ENCODE measurements around the gene PNMA1.
A peak's percentile ranks its signal among the peaks of the same experiment; 100 is the strongest.

The PNMA1 gene, protein sequence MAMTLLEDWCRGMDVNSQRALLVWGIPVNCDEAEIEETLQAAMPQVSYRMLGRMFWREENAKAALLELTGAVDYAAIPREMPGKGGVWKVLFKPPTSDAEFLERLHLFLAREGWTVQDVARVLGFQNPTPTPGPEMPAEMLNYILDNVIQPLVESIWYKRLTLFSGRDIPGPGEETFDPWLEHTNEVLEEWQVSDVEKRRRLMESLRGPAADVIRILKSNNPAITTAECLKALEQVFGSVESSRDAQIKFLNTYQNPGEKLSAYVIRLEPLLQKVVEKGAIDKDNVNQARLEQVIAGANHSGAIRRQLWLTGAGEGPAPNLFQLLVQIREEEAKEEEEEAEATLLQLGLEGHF

DNA sequence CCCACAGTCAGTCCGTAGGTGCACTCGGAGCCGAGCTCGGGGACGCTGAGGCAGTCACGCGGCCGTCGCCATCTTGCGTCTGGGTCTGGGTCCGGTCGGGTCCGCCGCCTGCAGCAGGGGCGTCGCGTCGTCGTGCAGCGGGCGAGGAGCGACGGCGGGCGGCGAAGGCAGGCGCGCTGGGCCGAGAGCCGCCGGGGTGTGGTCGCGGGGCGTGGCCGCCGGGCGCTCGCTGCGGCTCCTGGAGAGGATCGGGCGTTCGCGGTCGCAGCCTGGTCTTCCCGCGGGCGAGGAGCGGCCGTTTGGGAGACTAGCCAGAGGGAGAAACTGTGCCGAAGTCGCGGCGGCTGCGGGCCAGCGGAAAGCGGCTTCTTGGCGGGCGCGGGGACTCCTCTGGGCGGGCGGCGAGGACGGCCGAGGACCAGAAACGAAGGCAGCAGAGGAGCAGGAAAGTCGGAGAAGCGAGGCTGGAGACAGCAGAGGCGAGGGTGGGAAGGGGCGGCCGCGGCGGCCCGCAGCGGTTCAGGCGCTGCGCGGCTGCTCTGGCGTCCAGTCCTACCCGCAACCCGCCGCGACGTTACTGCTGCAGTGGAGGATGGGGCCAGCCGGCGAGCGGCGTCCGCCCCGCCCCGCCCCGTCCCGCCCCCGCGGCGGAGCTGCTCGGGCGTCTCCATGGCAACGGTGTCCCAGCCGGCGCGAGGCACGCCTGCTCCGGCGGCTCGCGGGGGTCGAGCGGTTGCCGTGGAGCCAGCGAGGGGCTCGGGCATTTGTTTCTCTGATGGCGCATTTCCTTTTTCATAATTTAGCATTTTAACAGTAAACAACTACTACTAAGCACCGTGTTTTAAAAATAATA is at the start of gene PNMA1:
Gene PNMA1, minus strand, starts transcription at position 582 of the 853 bp plus-strand sequence. CDS start 745 bp downstream, outside the sequence.
- Histone ChIP-seq H3K4me1 (ENCODE audit: insufficient read depth, low read length) (peaks cover 21% of the 10 kb centered on the region), H3K9me3 (ENCODE audit: low read length) (no peaks in the 10 kb centered on the region), H3K27ac (ENCODE audit: low read depth, low read length) (peak within 1 kb of the TSS; percentile 84), H3K9ac (ENCODE audit: low read length) (peak within 1 kb of the TSS; percentile 90), H3K4me3 (ENCODE audit: low read depth in 1 of 2, low read length in 2 of 2) (peak within 1 kb of the TSS; percentile 94 to 96), H3K27me3 (ENCODE audit: control insufficient read depth in 1 of 2, insufficient read depth in 2 of 2, low read length in 2 of 2) (no peaks in the 10 kb centered on the region), H3K36me3 (ENCODE audit: insufficient read depth, low read length) (peaks cover 23% of the 10 kb centered on the region)

DNA sequence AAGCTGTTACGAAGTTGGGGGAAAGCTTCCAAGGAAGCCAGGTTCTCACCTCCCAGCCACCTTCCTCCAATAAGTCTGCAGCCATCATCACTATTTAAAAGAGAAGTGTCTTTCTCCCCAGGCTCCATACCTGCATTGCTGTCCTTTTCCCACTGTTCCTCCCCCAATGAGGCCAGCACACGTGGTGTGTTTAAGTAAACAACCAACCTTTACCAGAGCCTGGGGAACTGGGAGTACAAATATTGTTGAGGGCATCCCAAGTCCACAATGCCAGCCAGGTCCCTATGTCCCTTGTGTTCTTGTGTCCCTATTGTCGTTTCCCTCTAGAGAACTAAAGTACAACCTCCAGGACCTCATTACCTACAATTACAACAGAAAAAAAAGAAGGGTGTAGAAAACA is 49.2 kb upstream of the PNMA1 start:
- no peaks in the 10 kb centered on the region for H3K36me3 ChIP-seq (ENCODE audit: insufficient read depth, low read length)
- no peak overlapping the region for H3K27ac ChIP-seq (ENCODE audit: low read depth, low read length)
- H3K4me3 ChIP-seq (ENCODE audit: low read depth in 1 of 2, low read length in 2 of 2): peak overlapping the region in 1 of 2 donors; percentile 7
- H3K4me1 ChIP-seq (ENCODE audit: insufficient read depth, low read length): peaks cover 77% of the 10 kb centered on the region
- H3K9ac ChIP-seq (ENCODE audit: low read length): no peak overlapping the region
- no peaks in the 10 kb centered on the region for H3K9me3 ChIP-seq (ENCODE audit: low read length)
- H3K27me3 ChIP-seq (ENCODE audit: control insufficient read depth in 1 of 2, insufficient read depth in 2 of 2, low read length in 2 of 2): no peaks in the 10 kb centered on the region

DNA sequence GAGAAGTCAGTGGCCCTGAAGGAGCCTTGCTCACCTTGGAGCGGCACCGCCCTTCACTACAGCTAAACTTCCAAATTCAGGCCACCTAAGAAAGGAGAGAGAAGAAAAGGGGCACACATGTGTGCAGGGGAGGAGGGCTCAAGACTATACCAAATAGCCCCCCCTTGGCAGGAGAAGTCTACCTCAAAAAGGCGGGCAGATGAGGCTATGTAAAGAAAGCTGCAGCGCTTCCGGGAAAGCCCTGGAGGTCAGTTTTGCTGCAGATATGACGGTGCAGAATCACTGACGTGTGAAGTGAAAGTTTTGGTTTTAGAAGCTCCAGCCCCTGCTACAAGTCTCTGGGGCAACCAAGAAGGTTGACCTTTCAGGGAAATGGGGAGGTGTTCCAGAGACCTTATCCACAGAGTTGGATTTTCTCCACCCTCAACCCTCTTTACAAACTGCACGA is 48.2 kb upstream of the PNMA1 start:
- H3K27ac ChIP-seq (ENCODE audit: low read depth, low read length): peak overlapping the region; percentile 75
- no peaks in the 10 kb centered on the region for H3K9me3 ChIP-seq (ENCODE audit: low read length)
- no peak overlapping the region for H3K4me3 ChIP-seq (ENCODE audit: low read depth in 1 of 2, low read length in 2 of 2)
- H3K9ac ChIP-seq (ENCODE audit: low read length): peak overlapping the region; percentile 6
- no peaks in the 10 kb centered on the region for H3K27me3 ChIP-seq (ENCODE audit: control insufficient read depth in 1 of 2, insufficient read depth in 2 of 2, low read length in 2 of 2)
- peaks cover 77% of the 10 kb centered on the region for H3K4me1 ChIP-seq (ENCODE audit: insufficient read depth, low read length)
- no peaks in the 10 kb centered on the region for H3K36me3 ChIP-seq (ENCODE audit: insufficient read depth, low read length)

DNA sequence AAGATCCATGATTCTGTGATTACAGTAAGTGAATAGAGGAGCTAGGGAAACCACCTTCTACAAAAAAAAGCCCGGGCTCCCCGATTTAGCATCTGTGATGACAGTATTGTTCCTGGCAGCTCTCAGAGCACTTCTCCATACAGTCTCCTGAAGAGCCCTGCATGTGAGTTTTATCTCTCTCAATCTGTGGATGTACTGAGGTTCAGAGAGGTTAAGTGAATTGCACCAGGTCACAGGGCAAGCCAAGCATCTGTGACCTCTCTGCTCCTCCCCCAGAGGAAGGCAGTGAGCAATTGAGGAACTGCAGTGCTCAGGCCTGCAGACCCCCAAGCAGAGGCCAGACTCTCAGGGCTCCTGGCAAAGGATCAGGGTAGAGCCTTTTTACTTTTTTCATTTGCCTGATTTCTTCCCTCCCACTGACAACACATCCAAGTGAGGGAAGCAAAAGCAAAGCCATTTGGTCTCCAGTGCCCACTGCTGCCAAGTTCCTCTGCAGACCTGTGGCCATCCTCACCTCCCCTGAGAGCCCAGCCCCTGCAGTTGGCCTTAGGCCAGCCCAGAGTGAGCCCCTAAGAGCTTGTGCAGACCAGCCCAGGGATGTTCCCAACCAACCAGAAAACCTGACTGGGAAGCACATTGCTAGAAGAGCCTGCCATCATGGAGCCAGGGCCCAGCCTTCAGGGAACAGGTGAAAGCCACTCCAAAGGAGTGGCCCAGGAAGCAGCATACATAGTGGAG is 47.6 kb upstream of the PNMA1 start:
- peaks cover 80% of the 10 kb centered on the region for H3K4me1 ChIP-seq (ENCODE audit: insufficient read depth, low read length)
- H3K4me3 ChIP-seq (ENCODE audit: low read depth in 1 of 2, low read length in 2 of 2): no peak overlapping the region
- peak overlapping the region; percentile 75 for H3K27ac ChIP-seq (ENCODE audit: low read depth, low read length)
- no peaks in the 10 kb centered on the region for H3K9me3 ChIP-seq (ENCODE audit: low read length)
- H3K9ac ChIP-seq (ENCODE audit: low read length): peak overlapping the region; percentile 93
- no peaks in the 10 kb centered on the region for H3K27me3 ChIP-seq (ENCODE audit: control insufficient read depth in 1 of 2, insufficient read depth in 2 of 2, low read length in 2 of 2)
- H3K36me3 ChIP-seq (ENCODE audit: insufficient read depth, low read length): no peaks in the 10 kb centered on the region

DNA sequence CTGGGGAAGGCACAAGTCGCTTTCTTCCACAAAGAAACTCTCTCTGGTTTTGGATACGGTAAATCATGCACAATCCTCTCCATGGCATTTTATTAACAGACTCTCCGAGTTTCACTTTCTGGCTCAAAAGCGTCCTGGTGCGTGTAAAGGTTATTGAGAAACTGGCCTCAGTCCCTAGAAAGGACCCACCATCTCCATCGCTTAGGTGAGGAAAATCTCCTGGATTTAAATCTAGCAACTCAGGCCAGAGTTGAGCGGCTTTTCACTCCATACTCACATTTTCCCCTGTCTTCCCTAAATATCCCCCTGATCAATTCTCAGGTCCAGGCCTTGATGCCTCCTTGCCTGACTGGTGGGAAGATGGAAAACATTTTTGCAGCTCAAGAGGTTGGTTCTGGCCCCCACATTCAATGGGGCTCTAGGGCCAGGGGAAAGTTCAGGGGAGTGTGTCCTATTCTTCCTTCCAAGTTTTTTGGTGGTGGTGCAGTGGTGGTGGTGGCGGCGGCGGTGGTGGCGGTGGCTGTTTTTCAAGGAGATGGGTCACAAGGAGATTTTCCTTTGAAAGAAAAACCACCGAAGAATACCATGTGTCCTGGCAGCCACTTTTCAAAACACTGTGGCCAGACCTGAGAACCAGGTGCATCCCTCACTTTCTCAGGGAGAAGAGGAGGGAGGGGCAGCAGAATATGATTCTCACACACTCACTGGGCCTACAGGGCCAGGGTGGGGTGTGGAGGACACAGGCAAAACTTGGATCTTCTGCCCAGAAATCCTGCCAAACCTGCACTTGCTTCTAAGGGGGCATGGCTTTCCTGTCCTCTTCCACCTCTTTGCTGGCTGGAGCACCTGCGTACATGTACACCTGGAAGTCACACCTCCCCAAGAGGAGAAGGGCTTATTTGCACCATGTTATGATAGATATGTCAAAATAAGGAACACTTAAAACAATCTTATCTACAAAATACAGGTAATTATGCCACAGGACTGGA is 46.7 kb upstream of the PNMA1 start:
- H3K4me1 ChIP-seq (ENCODE audit: insufficient read depth, low read length): peaks cover 82% of the 10 kb centered on the region
- peak overlapping the region; percentile 75 for H3K27ac ChIP-seq (ENCODE audit: low read depth, low read length)
- H3K36me3 ChIP-seq (ENCODE audit: insufficient read depth, low read length): no peaks in the 10 kb centered on the region
- no peaks in the 10 kb centered on the region for H3K9me3 ChIP-seq (ENCODE audit: low read length)
- H3K27me3 ChIP-seq (ENCODE audit: control insufficient read depth in 1 of 2, insufficient read depth in 2 of 2, low read length in 2 of 2): no peaks in the 10 kb centered on the region
- H3K4me3 ChIP-seq (ENCODE audit: low read depth in 1 of 2, low read length in 2 of 2): peak overlapping the region; percentile 24 to 41
- peak overlapping the region; percentile 93 for H3K9ac ChIP-seq (ENCODE audit: low read length)

DNA sequence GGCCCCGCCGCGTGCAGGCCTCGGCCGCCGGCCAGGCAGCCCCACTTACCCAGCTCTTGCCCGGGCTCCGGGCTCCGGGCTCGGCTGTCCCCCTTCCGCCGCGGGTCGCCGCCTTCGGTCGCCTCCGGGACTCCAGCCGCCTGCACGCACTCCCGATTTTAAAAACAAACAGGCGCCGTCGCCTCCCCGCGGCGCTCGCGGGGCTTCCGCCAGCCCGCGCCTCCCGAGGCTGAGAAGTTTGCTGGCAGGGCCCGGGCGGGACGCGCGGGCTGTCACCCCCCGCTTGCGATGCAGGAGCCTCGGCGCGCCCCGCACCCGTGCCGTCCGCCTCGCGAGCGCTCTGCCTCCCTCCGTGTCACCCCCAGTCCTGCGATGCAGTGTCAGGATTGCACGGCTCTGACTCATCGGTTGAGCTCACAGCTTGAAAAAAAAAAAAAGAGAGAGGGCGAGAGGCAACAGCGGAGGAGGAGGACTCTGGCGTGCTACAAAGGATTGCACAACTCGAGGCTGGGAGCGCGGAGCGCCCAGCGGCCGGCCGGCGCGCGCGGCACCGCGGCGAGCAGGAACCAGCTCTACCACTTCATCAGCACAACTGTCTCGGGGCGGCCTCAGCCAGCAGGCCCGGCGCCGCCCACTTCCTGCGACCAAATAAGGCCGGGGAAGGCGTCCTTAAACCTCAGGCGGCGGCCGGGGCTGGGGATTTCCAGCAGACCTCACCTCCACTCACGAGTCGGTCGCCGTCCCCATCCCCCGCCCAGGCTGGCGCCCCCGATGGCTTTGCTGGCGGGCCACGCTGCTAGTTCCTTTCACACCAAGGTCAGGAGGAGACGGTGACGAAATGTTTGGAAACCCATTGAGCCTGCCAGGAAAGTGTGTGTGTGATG is 45.8 kb upstream of the PNMA1 start:
- Histone ChIP-seq H3K4me3 (ENCODE audit: low read depth in 1 of 2, low read length in 2 of 2) (peak overlapping the region; percentile 41 to 63), H3K4me1 (ENCODE audit: insufficient read depth, low read length) (peaks cover 82% of the 10 kb centered on the region), H3K27ac (ENCODE audit: low read depth, low read length) (peak overlapping the region; percentile 75), H3K9me3 (ENCODE audit: low read length) (no peaks in the 10 kb centered on the region), H3K27me3 (ENCODE audit: control insufficient read depth in 1 of 2, insufficient read depth in 2 of 2, low read length in 2 of 2) (no peaks in the 10 kb centered on the region), H3K9ac (ENCODE audit: low read length) (peak overlapping the region; percentile 93), H3K36me3 (ENCODE audit: insufficient read depth, low read length) (no peaks in the 10 kb centered on the region)

DNA sequence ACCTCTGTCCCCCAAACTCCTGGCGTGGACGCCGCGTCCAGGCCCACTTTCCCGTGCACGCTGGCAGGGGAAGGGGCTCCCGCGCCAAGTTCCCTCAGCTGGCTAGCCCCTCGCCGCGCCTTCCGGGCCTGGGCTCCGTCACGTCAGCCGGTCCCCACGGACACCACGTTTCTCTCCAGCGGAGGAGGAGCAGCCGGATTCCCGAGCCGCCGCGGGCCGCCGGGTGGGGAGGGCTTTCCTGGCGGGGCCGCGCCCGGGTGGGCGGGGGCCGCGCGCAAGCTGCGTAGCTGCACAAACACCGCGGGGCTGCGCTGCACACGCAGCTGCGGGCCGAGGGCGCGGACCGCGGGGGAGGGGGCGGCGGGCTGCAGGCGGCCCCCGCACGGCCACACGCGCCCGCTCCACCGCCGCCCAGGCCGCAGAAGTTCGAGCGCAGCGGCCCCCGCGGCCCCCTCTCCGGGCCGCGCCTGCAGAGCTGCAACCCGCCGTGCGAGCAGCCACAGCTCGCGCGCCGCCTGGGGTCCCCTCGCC is 45.1 kb upstream of the PNMA1 start:
- Histone ChIP-seq H3K9me3 (ENCODE audit: low read length) (no peaks in the 10 kb centered on the region), H3K9ac (ENCODE audit: low read length) (peak overlapping the region; percentile 75), H3K36me3 (ENCODE audit: insufficient read depth, low read length) (no peaks in the 10 kb centered on the region), H3K4me1 (ENCODE audit: insufficient read depth, low read length) (peaks cover 82% of the 10 kb centered on the region), H3K27me3 (ENCODE audit: control insufficient read depth in 1 of 2, insufficient read depth in 2 of 2, low read length in 2 of 2) (no peaks in the 10 kb centered on the region), H3K4me3 (ENCODE audit: low read depth in 1 of 2, low read length in 2 of 2) (peak overlapping the region; percentile 63 to 86), H3K27ac (ENCODE audit: low read depth, low read length) (peak overlapping the region; percentile 82)

DNA sequence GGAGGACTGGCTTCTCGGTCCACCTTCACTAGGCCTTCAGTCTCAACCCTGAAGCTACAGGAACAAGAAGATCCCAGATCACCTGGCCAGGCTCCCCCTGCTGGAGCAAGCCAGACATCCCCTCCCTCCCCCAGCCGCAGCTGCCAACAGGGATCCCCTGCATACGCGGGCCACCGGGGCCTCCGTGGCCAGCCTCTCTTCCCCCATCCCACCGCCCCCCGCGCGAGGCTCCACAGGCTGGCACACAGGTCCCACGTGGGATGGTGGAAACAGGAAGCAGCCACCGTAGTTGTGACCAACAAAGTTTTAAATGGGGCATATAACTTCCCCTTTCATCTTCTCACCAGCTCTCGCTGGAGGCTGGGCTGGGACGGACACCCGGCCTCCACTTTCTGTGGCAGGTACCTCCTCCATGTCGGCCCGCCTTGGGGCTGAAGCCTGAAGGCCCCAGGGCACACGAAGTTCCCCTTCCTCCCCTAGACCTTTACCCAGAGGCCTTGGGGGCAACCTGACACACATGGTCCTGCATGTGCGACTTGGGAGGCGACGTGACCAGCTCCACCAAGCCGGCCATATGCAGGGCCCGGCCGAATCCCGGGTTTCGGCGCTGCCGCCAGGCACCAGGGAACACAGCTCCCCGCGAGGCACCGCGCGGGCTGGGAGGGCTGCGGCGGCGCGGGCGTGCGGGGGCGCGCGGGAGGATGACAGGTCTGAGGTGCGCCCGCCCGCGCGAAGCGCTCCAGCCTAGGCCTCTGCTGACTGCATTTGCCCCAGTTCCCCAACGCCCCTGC is 44.4 kb upstream of the PNMA1 start:
- Histone ChIP-seq H3K9me3 (ENCODE audit: low read length) (no peaks in the 10 kb centered on the region), H3K4me1 (ENCODE audit: insufficient read depth, low read length) (peaks cover 82% of the 10 kb centered on the region), H3K27ac (ENCODE audit: low read depth, low read length) (peak overlapping the region; percentile 82)

DNA sequence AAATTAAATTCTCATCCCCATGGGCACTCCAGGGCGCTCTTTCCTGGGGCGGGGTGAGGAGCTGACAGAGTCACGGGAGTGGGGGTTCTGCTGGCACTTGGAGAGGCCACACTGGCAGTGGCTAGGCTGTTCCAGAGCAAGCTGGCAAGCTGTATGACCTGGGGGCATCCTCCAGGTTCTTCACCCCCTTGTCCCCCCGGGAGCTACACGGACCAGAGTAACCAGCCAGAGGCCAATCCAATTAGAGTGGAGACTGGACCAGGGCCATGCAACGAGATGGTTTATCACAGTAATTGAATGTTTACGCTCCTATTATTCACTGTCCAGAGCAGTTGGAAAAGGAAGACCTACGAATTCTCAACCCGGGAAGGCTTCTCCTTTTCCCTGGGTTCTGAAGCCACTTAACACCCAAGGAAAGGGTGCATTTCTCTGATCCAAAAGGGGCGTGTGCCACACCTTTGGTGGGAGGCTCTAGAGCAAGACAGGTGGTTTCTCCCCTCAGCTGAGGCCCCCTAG is 43.8 kb upstream of the PNMA1 start:
- H3K9ac ChIP-seq (ENCODE audit: low read length): peak overlapping the region; percentile 75
- H3K4me3 ChIP-seq (ENCODE audit: low read depth in 1 of 2, low read length in 2 of 2): peak overlapping the region; percentile 63 to 86
- no peaks in the 10 kb centered on the region for H3K36me3 ChIP-seq (ENCODE audit: insufficient read depth, low read length)
- H3K27me3 ChIP-seq (ENCODE audit: control insufficient read depth in 1 of 2, insufficient read depth in 2 of 2, low read length in 2 of 2): no peaks in the 10 kb centered on the region
- peak overlapping the region; percentile 82 for H3K27ac ChIP-seq (ENCODE audit: low read depth, low read length)
- no peaks in the 10 kb centered on the region for H3K9me3 ChIP-seq (ENCODE audit: low read length)
- H3K4me1 ChIP-seq (ENCODE audit: insufficient read depth, low read length): peaks cover 82% of the 10 kb centered on the region

More for the DNA sequence above, 44.4 kb upstream of the PNMA1 start:
- peak overlapping the region; percentile 75 for H3K9ac ChIP-seq (ENCODE audit: low read length)
- H3K27me3 ChIP-seq (ENCODE audit: control insufficient read depth in 1 of 2, insufficient read depth in 2 of 2, low read length in 2 of 2): no peaks in the 10 kb centered on the region
- no peaks in the 10 kb centered on the region for H3K36me3 ChIP-seq (ENCODE audit: insufficient read depth, low read length)
- H3K4me3 ChIP-seq (ENCODE audit: low read depth in 1 of 2, low read length in 2 of 2): peak overlapping the region; percentile 63 to 86

Data from muscle layer of colon (tissue), 2 donors.